Thoracic aorta (tissue), 2 donors: ENCODE data around the gene TNS3. TPM values are rescaled to one million over a fixed set of nuclear protein-coding genes. Genes with fewer than 3 reads are reported as not detected.

Experiments used
- ATAC-seq: fragments of 150-250 bp; one replicate; pipeline ENCODE4 v1.8.0; 2017; ENCODE audit warnings: low read depth; ENCODE audit not compliant: insufficient number of reproducible peaks, low FRiP score
- DNase-seq: peaks from one replicate; pipeline ENCODE4 v3.0.0-alpha.2; 2020; ENCODE audit warnings: low spot score
- H3K27ac ChIP-seq, 2 donors: fragments of 200-600 bp; sonication (generic); 1 replicate in 1 of 2; 2 replicates in 1 of 2; pipeline ENCODE4 v1.5.1; 2016; ENCODE audit warnings: mild to moderate bottlenecking in 2 of 2, moderate library complexity in 2 of 2
- H3K27me3 ChIP-seq: fragments of 200-600 bp; sonication (generic); replicated peaks from 2 replicates; pipeline ENCODE4 v1.6.0; 2016; ENCODE audit warnings: mild to moderate bottlenecking; ENCODE audit not compliant: insufficient read depth
- H3K36me3 ChIP-seq: fragments of 200-600 bp; sonication (generic); one replicate; pipeline ENCODE4 v1.5.1; 2016
- H3K4me1 ChIP-seq, 2 donors: fragments of 200-600 bp; sonication (generic); 1 replicate in 1 of 2; 2 replicates in 1 of 2; pipeline versions ENCODE4 v1.5.1 to v1.6.0; 2016; ENCODE audit warnings: low read depth in 2 of 2, mild to moderate bottlenecking in 1 of 2; ENCODE audit not compliant: control insufficient read depth in 1 of 2
- H3K4me3 ChIP-seq: fragments of 200-600 bp; sonication (generic); 2 replicates; pipeline ENCODE4 v1.5.1; 2016; ENCODE audit warnings: mild to moderate bottlenecking
- H3K9me3 ChIP-seq: fragments of 200-600 bp; sonication (generic); 2 replicates; pipeline ENCODE4 v1.5.1; 2016
- total RNA-seq, 2 donors: library from RNA; depleted of rRNA; stranded (reverse); fragments of >200 nt; gene quantifications; one replicate each; pipeline versions ENCODE4 v1.1.0 to v1.2.3, GENCODE V29; 2016
- TF ChIP-seq, protein P1 (sequence below): fragments of 200-600 bp; sonication (generic); IDR thresholded peaks from one replicate; pipeline ENCODE4 v1.5.1; 2019; ENCODE audit warnings: antibody characterized with exemption

The TNS3 gene
- total RNA-seq, 2 donors from 2014 or later: 138 to 151 TPM

DNA sequence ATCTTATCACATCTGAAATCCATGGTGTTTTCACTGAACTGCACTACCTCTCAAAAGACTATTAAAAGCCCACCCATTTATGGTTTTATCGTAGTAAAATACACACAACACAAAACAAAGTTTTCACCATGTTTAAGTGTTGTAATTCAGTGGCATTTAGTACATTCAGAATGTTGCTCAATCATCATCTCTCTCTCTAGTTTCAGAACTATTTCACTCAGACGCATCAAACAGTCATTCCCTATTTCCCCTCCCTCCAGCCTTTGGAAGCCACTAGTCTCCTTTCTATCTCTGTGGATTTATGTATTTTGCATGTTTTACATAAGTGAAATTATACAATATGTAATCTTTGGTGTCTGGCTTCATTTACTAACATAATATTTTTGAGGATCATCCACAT lies 332.6 kb downstream of the TNS3 start:
- Histone ChIP-seq H3K4me3 (no peak overlapping the region), H3K27ac (no peak overlapping the region), H3K36me3 (no peaks in the 10 kb centered on the region), H3K9me3 (no peaks in the 10 kb centered on the region), H3K4me1 (peaks cover 2 to 8% of the 10 kb centered on the region in 2 donors), H3K27me3 (no peaks in the 10 kb centered on the region)
- DNase-seq (no peak), ATAC-seq (no peak)
- TF ChIP-seq, protein P1, sequence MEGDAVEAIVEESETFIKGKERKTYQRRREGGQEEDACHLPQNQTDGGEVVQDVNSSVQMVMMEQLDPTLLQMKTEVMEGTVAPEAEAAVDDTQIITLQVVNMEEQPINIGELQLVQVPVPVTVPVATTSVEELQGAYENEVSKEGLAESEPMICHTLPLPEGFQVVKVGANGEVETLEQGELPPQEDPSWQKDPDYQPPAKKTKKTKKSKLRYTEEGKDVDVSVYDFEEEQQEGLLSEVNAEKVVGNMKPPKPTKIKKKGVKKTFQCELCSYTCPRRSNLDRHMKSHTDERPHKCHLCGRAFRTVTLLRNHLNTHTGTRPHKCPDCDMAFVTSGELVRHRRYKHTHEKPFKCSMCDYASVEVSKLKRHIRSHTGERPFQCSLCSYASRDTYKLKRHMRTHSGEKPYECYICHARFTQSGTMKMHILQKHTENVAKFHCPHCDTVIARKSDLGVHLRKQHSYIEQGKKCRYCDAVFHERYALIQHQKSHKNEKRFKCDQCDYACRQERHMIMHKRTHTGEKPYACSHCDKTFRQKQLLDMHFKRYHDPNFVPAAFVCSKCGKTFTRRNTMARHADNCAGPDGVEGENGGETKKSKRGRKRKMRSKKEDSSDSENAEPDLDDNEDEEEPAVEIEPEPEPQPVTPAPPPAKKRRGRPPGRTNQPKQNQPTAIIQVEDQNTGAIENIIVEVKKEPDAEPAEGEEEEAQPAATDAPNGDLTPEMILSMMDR: no peak

DNA sequence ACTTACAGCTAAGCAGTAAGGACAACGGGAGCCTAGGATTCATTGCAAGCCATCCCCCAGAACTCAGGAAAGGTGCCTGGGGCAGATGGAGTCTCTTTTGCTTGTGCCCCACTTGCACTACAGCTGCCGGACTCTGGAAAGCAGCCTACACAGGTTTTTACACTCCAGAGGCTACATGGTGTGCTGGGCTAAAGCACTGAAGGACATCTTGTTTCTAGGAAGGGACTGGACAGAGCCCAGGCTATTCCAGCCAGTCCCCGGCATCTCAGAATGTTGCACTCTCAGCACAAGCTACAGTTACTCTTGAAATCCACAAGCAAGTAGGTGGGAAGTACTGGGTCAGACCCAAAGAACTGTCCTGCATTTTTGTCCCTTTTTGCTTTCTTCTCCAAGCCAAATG lies 333.1 kb downstream of the TNS3 start:
- ATAC-seq: no peak
- Histone ChIP-seq H3K9me3 (no peaks in the 10 kb centered on the region), H3K27me3 (no peaks in the 10 kb centered on the region), H3K36me3 (no peaks in the 10 kb centered on the region), H3K27ac (no peak overlapping the region), H3K4me1 (peaks cover under 1 to 4% of the 10 kb centered on the region in 2 donors), H3K4me3 (no peak overlapping the region)
- no peak for DNase-seq
- TF ChIP-seq, protein P1: no peak

DNA sequence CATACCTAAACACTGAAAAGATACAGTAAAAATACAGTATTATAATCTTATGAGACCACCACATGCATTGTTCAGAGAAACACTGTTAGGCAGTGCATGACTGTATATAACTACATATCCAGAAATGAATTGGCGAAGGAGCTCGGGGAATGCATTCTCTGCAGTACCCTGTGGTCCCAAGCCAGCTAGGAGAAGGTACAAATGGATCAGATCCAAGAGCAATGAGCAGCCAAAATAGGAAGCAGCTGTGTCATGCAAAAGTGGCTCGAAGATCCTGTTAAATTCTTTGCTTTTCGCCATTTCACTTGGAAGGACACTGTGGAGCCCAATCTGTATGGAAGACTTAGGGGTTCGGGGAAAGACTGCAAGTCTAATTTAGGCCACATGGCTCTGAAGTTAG lies 334.8 kb downstream of the TNS3 start:
- Histone ChIP-seq H3K27me3 (no peaks in the 10 kb centered on the region), H3K27ac (no peak overlapping the region), H3K9me3 (no peaks in the 10 kb centered on the region), H3K36me3 (no peaks in the 10 kb centered on the region), H3K4me1 (no peaks in the 10 kb centered on the region), H3K4me3 (no peak overlapping the region)
- TF ChIP-seq, protein P1: no peak
- DNase-seq: no peak
- ATAC-seq: no peak

DNA sequence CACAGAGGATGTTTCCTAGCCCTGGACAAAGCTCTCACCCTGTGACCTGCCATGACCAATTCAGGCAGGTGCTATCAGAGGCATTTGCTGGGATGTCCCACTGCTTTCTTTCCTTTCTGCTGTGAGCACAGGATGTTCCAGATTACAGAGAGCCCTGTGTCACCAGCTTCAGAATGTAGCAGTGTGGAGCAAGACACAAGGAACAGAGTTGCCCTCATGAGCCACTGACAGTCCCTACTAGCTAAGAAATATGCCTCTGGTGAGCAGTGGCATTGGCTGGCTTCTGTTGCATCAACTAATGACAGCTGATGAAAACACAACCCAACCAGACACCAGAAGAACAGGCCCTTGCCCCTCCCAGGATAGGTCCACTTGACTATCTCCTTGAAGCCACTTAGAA lies 337.2 kb downstream of the TNS3 start:
- Histone ChIP-seq H3K27ac (no peak overlapping the region), H3K9me3 (no peaks in the 10 kb centered on the region), H3K27me3 (no peaks in the 10 kb centered on the region), H3K4me1 (no peaks in the 10 kb centered on the region), H3K36me3 (no peaks in the 10 kb centered on the region), H3K4me3 (no peak overlapping the region)
- DNase-seq: no peak
- TF ChIP-seq, protein P1: no peak
- ATAC-seq: no peak

DNA sequence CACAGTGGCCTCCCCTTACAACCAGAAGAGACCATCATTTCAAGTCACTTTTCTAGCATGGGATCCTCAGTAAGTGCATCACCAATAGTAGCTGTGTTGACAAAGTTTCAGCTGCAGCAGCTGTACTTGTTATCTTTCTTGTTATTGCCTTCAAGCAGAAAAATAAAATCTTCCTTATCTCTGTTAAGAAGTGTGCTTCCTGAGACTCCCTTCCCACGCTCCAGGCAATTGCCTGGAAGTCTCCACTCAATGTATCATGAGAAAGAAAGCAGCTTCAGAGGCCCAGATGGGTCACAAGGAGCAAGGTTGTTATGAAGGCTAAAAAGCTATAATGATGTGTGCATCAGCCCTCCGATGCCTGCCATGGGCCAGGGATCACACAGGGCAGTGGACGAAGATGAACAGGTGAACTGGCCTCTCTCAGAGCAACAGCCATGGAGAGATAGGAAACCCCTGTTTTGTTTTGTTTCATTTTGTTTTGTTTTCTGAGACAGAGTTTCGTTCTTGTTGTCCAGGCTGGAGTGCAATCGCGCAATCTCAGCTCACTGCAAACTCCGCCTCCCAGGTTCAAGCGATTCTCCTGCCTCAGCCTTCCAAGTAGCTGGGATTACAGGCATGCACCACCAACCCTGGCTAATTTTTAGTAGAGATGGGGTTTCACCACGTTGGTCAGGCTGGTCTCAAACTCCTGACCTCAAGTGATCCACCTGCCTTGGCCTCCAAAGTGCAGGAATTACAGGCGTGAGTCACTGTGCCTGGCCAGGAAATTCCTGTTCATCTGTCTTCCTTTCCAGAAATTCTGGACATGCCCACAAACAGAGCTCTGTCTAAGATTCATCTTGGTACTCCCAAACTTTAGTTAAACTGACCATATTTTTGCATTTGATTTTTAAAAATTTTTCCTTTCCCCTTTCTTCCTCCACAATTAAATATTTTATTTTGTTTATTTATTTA lies 340.5 kb downstream of the TNS3 start:
- H3K27ac ChIP-seq: no peak overlapping the region
- TF ChIP-seq, protein P1: no peak
- DNase-seq (no peak), ATAC-seq (no peak)
- H3K4me3 ChIP-seq: no peak overlapping the region
- H3K4me1 ChIP-seq: no peaks in the 10 kb centered on the region
- no peaks in the 10 kb centered on the region for H3K9me3 ChIP-seq
- no peaks in the 10 kb centered on the region for H3K36me3 ChIP-seq
- no peaks in the 10 kb centered on the region for H3K27me3 ChIP-seq
